ENCODE results near the gene AOPEP.

- TF ChIP-seq POLR2AphosphoS5 (IDR thresholded peaks at IDR 0.05) (no peak), CTCF (IDR thresholded peaks at IDR 0.05) (no peak)
These were observed 327.4 kb downstream of the AOPEP start for GRCh38 chr9:95053611-95054570.

Measured in suprapubic skin (tissue), 3 donors.